ENCODE results near the gene RTCA. TPM values are rescaled to one million over a fixed set of nuclear protein-coding genes. Genes with fewer than 3 reads are reported as not detected.

The RTCA gene
- polyA plus RNA-seq, 12 donors, result 29.0 to 39.2 (median 33.7) TPM; not detected in 1

- DNase-seq, result no peak
Measured at GRCh38 chr1:100340494-100340893, 74.5 kb downstream of the RTCA start.

- DNase-seq, result no peak
Measured at GRCh38 chr1:100342348-100342747, 76.3 kb downstream of the RTCA start.

Other genes with a start within 250 kb of the RTCA start
- 1 to 10 TPM in 11 of 12 donors, not detected in 1; 3.0 to 7.6 (median 5.3) TPM for gene SASS6, start 133.3 kb upstream of the RTCA start, polyA plus RNA-seq (ENCODE audit: insufficient read length in 12 of 12)
- gene TRMT13, start 133.1 kb upstream of the RTCA start, polyA plus RNA-seq (ENCODE audit: insufficient read length in 12 of 12), result 10 to 100 TPM in 11 of 12 donors, not detected in 1; 19.9 to 42.7 (median 32.2) TPM
- 100 to 1,000 TPM in 10 of 12 donors, 10 to 100 TPM in 1, not detected in 1; 85.7 to 304 (median 227) TPM for gene LRRC39, start 88.0 kb upstream of the RTCA start, polyA plus RNA-seq (ENCODE audit: insufficient read length in 12 of 12)
- 10 to 100 TPM in 9 of 12 donors, 1 to 10 TPM in 2, not detected in 1; 4.6 to 15.9 (median 12.4) TPM for gene DBT, start 16.4 kb upstream of the RTCA start, polyA plus RNA-seq (ENCODE audit: insufficient read length in 12 of 12)
- gene CDC14A, start 86.3 kb downstream of the RTCA start, polyA plus RNA-seq (ENCODE audit: insufficient read length in 12 of 12), result 1 to 10 TPM in 10 of 12 donors, not detected in 2; 4.8 to 9.3 (median 6.5) TPM